Tongue (tissue), 3 donors: ENCODE data around the gene CYLC2. TPM values are rescaled to one million over a fixed set of nuclear protein-coding genes. Genes with fewer than 3 reads are reported as not detected.

ENCODE experiments used
- DNase-seq: peaks from one replicate; pipeline ENCODE4 v3.0.0-alpha.2; 2015
- small RNA-seq: library from RNA; depleted of rRNA; stranded (forward); fragments of <200 nt; gene quantifications from one replicate; pipeline ENCODE3, GENCODE V24; 2014; ENCODE audit warnings: low replicate concordance
- total RNA-seq: library from RNA; depleted of rRNA; stranded (reverse); fragments of >200 nt; gene quantifications from one replicate; pipeline ENCODE4 v1.2.3, GENCODE V29; 2014

CYLC2 gene
- not detected for total RNA-seq

- DNase-seq, result no peak
These were observed at the start of gene CYLC2 for GRCh38 chr9:102995033-102995432. Gene CYLC2, plus strand, starts transcription at chr9:102995333. Its CDS starts 48 bp downstream, at chr9:102995381.

- no peak for DNase-seq
These were observed 44.8 kb upstream of the CYLC2 start for GRCh38 chr9:102950346-102950745.

GRCh38 chr9:102966999-102967398 is 28.1 kb upstream of the CYLC2 start:
- no peak for DNase-seq

GRCh38 chr9:102967979-102968378 is 27.2 kb upstream of the CYLC2 start:
- no peak for DNase-seq

GRCh38 chr9:102972780-102973179 is 22.4 kb upstream of the CYLC2 start:
- no peak for DNase-seq

- DNase-seq, result no peak
These were observed 20.6 kb upstream of the CYLC2 start for GRCh38 chr9:102974530-102974929.

GRCh38 chr9:102975251-102975650 is 19.9 kb upstream of the CYLC2 start:
- no peak for DNase-seq

GRCh38 chr9:102985162-102985895 is 9.8 kb upstream of the CYLC2 start:
- DNase-seq, result no peak

GRCh38 chr9:102986425-102986824 is 8.7 kb upstream of the CYLC2 start:
- no peak for DNase-seq

GRCh38 chr9:103003689-103004088 is 8.6 kb downstream of the CYLC2 start:
- no peak for DNase-seq

GRCh38 chr9:103014242-103014641 is 19.1 kb downstream of the CYLC2 start:
- DNase-seq, result no peak

GRCh38 chr9:103025796-103026195 is 30.7 kb downstream of the CYLC2 start:
- no peak for DNase-seq

GRCh38 chr9:103037508-103038477 is 42.7 kb downstream of the CYLC2 start:
- DNase-seq, result no peak

GRCh38 chr9:103041961-103042360 is 46.8 kb downstream of the CYLC2 start:
- no peak for DNase-seq

Small RNAs within 50 kb of the gene (small RNA-seq; reads per million reads assigned to genes)
- gene AL589823.1, result not detected
